ENCODE data around the gene PLEKHG7. TPM values are rescaled to one million over a fixed set of nuclear protein-coding genes. Genes with fewer than 3 reads are reported as not detected.

Gene PLEKHG7
- total and polyA plus RNA-seq, 2 of the 8 experiments (the other 6 are each of a cell fraction or from before 2014, with no cell fraction given), result not detected

GRCh38 chr12:92803903-92804302 is 101.1 kb downstream of the PLEKHG7 start (continued):
- no peak for TF ChIP-seq CTBP2 (IDR thresholded peaks at IDR 0.05; ENCODE audit: borderline replicate concordance, insufficient read depth, insufficient read length, low read length)

Data from H1 (cell line).